HG03439 (cell line): ENCODE data around the gene KLK7.
"Not testable (repeated sequence)": the region's sequence is repeated elsewhere in the genome, so short reads cannot be mapped to it uniquely, and the experiment has no call there.

Source experiments
- ATAC-seq: cut with Tn5 transposase; IDR thresholded peaks from one replicate; pipeline ENCODE4 v1.9.1; 2021; ENCODE audit warnings: mild to moderate bottlenecking, moderate library complexity; ENCODE audit not compliant: unreplicated experiment

Gene KLK7

DNA sequence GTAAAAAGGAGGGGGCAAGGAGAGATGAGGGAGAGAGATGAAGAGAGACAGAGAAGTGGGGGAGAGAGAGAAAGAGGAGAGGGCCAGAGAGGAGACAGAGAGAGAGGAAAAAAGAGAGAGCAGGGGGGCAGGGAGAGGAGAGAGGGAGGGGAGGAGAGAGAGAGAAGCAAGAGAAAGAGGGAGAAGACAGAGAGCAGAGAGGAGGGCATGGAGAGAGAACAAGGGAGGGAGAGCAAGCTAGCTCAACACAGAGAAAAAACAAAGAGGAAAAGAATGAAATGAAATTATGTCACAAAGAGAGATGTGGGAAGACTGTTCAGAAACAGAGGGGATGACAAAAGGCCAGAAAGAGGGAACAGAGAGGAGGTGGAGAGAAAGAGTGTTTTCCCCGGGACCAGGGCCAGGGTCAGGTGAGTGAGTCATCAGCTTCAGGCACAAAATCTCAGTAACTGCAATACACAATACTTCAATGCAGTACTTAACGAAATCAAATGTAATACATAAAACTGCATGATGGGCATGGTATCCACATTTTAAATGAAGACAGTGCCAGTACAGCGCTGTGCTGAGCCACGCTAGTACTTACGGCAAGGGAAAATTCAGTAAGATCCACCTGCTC is 4.8 kb downstream of the KLK7 start:
- ATAC-seq: no peak

DNA sequence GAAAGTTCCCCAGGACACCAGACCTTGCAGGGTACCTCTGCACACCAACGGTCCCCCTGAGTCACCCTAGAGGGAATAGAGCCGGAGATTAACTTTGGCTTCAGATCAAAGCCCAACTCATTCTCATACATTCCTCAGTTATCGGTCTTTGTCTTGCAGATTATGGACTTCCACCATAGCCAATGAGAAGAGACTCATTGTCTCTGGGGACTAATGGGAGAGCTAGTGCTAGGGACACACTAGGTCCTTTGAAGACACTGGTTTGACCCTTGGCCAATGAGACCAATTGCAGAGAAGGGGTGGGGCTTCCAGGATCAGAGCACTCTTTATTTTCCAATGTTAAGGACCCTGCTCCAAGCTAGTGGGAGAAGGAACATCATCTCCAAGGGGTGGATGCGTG is 6.1 kb downstream of the KLK7 start:
- ATAC-seq: no peak

DNA sequence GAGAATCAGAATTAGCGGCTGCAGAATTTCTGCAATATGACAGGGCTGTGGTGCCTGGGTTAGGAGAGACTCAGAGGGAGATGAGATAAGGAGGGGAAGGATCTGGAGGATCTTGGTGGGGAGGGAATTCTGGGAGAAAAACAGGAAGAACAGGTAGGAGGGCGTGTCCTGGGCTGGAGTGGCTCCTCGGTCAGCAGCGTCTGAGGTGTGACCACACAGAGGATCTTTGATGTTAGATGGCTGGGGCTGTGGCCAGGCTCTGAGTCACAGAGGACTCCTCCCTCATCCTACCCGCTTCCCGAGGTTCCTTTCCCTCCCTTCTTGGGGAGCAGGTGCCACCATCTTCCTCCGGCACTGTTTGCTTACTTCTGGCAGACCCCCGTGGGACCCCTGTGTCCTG is 8.0 kb downstream of the KLK7 start:
- ATAC-seq: no peak

DNA sequence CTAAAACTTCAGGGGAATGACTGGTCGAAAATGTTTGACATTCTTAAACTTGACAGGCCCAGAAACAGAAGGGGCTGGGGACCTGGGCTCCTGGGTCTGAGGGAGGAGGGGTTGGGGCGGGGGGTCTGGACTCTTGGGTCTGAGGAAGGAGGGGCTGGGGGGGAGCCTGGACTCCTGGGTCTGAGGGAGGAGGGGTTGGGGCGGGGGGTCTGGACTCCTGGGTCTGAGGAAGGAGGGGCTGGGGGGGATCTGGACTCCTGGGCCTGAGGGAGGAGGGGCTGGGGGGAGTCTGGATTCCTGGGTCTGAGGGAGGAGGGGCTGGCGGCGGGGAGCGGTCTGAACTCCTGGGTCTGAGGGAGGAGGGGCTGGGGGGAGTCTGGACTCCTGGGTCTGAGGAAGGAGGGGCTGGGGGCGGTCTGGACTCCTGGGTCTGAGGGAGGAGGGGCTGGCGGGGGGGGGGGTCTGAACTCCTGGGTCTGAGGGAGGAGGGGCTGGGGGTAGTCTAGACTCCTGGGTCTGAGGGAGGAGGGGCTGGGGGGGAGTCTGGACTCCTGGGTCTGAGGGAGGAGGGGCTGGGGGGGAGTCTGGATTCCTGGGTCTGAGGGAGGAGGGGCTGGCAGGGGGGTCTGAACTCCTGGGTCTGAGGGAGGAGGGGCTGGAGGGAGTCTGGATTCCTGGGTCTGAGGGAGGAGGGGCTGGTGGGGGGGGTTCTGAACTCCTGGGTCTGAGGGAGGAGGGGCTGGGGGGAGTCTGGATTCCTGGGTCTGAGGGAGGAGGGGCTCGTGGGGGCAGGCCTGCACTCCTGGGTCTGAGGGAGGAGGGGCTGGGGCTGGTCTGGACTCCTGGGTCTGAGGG is 8.8 kb downstream of the KLK7 start:
- ATAC-seq: no peak

DNA sequence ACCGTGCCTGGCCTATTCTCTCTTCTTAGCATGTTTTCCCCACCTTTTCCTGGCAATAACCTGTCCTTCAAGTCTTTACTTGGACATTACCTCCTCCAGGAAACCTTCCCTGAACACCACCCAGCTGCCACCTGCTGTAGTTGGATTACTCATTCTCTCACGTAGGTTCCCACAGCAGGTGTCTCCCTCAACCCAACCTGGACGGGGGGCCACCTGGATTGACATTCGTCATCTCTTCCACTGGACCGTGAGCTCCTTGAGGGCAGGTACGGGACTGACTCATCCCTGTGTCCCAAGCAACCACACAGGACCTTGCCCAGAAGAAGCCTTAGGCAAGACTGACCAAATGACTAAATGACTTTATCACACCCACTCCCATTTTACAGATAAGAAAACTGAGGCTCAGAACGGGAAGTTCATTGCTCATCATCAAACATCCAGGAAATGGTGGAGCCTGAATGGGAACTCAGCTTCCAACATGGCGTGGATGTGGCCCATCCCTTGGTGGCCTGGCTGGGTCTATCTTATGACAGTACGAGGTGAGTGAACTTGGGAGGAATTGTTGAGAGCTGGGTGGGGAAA is 10.8 kb downstream of the KLK7 start:
- no peak for ATAC-seq

DNA sequence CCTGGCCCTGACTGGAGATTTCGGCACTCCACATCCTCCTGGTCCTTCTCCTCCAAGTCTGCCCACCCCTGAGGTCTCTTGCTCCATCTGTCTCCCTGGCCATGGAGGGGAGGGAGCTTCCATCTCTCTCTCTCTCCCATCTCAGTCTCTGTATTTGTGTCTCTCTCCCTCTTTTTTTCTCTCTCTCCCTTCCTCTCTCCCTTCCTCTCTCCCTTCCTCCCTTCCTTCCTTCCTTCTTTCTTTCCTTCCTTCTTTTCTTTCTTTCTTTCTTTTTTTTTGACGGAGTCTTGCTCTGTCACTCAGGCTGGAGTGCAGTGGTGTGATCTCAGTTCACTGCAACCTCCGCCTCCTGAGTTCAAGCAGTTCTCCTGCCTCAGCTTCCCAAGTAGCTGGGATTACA is 13.9 kb downstream of the KLK7 start:
- ATAC-seq: not testable (repeated sequence)

DNA sequence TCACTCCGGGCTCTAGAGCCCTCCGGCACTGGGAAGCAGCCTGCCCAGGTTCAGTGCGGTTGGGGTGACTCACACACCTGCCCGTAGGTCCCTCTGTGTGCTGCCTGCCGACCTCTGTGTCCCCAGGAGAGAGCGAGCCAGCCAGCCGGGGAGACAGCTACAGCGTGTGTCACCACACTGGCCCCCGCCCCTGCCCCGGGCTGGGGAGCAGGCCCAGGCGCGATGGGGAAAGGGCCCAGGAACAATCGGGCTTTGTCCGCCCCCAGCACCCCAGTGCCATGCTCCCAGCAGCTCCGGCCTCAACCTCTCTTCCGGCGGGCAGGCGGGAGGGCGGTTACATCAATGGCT is 14.3 kb downstream of the KLK7 start, which contains the start of gene KLK6:
TSS of gene KLK6 (minus strand) at position 179 of the 348 bp plus-strand sequence. CDS start 1,487 bp downstream, outside the sequence.
- no peak for ATAC-seq

DNA sequence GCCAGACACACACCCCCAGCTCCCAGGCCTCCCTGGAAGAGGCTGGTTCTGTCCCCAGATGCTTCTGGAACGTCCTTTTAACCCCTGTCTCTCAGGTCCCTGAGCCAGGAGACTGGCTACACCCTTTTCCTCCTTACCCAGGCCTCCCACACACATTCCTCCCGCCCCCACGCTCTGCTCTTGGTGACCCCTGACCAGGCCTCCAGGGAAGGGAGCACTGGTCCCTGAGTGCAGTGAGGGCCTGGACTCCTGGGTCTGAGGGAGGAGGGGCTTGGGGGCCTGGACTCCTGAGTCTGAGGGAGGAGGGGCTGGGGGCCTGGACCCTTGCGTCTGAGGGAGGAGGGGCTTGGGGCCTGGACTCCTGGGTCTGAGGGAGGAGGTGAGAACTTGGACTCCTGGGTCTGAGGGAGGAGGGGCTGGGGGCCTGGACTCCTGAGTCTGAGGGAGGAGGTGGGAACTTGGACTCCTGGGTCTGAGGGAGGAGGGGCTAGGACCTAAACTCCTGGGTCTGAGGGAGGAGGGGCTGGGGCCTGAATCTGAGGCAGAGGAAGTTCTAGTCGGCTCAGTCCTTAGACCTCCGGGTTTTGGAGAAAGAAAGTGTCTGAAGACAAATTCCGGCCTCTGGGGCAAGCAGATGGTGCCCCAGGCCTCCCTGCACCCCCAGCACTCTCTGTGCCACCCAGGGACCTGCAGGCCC is 14.9 kb downstream of the KLK7 start:
- no peak for ATAC-seq

DNA sequence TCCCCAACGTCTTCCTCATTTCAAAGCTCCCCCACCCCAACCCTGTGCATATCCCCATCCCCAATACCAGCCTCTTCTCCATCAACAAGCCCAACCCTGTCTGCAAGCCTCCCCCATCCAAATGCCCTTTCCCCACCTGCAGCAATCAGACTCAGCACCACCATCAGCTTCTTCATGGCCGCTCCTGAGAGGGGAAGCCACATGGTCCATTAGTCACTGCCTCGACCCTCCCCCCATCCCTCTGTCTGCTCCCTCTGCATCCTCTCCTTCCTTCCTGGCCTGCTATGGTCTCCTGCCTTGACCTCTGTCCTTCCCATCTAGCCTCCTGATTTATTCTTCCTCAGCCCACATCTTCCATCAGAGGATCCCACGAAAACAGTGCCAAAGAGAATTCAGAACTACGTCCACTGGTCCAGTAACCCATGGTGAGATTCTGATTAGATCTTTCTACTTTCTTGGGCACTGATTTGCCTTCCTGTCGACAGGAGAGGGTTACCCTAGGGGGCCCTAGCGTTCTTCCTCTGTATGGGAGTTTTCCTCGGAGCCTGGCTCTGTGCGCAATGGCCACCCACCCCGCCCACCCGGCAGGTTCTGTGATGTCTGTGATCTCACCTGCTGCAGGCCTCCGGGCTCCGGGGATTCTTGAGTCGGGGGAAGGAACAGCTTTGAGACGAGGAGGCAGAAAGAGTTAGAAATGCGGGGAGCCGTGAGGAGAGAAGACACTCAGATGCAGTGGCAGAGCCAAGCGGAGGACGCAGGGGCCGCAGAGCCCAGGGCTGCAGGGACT is 15.6 kb downstream of the KLK7 start:
- no peak for ATAC-seq

DNA sequence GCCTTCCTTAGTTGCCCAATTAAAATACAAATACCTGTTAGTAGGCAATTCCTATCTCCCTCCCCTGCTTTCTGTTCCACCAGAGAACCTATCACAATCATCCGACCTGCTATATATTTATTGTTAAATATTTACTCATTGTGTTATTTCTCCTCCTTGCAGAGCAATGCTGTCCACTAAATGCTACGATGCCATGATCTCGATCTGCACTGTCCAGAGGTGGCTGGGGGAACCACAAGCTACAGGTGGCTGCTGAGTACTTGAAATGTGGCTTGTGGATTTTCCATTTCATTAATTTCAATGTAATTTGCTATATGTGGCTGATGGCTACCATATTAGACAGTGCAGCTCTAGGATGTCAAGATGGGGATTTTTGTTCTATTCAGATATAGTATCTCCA is 19.5 kb downstream of the KLK7 start:
- no peak for ATAC-seq

DNA sequence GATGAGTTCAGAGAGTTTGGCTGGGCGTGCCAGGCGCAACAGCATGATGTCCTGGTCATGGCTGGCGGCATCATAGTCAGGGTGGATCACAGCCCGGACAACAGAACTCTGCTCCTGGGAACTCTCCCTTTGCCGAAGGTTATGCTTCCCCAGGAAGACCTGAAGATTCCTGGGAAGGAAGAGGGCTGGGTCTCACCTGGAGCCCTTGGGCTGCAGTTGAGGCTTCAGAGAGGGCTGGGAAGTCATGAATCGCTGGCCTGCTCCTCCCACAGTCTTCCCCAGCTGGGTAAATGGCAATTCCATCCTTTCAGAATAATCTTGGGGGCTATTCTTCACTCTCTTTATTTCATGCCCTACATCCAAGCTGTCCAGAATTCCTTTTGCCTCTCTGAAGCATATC is 20.3 kb downstream of the KLK7 start:
- no peak for ATAC-seq

DNA sequence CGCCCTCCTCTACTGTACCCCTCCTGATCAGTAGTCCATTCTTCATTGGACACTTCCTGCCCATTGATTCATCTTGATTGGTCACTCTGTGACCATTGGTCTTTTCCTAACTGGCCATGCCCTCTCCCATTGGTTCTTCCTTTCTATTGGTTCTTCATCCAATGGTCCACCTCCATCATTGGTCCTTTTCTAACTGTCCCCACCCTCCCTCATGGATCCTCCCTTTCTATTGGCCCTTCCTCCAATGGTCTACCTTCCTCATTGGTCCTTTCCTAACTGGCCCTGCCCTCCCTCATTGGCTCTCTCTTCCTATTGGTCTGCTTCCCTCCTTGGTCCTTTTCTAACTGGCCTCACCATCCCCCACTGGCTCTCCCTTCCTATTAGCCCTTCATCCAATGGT is 21.5 kb downstream of the KLK7 start:
- ATAC-seq: no peak

DNA sequence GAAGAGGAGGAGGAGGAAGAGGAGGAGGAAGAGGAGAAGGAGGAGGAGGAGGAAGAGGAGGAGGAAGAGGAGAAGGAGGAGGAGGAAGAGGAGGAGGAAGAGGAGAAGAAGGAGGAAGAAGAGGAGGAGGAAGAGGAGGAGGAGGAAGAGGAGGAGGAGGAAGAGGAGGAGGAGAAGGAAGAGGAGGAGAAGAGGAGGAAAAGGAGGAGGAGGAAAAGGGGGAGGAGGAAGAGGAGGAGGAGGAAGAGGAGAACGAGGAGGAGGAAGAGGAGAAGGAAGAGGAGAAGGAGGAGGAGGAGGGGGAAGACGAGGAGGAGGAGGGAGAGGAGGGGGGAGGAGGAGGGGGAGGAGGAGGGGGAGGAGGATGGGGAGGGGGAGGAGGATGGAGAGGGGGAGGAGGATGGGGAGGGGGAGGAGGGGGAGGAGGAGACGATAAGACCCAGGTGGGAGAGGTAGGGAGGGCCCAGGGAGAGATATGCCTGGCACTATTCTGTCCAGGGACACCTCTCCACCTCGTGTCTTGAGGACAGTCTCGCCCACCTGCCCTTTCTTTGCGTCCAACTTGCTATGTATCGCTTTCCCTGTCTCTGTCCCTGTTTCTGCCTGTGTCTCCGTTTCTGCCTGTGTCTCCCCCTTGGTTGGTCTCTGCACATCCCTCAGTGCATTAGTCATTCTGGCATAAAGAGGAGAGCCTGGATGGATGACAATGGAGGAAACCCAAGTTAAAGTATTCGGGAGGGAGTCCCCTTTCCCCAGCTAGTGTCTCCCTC is 23.8 kb downstream of the KLK7 start:
- ATAC-seq: no peak

DNA sequence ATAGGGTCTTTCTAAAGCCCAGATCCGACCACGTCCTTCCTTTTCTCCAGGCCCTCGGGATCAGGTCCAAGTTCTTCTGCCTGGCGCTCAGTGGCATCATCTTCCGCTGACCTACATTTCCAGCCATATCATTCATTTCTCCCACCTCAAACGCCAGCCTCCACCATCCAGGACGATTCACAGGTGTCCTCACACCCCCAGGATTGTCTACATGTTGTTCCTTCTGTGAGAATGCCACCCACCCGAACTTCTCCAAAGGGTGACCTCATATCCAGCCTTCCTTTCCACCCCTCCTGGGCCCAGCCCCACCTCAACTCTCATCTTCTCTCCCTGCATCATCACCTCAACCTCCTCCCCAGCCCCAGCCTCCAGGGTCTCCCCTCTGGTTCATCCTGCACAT is 26.1 kb downstream of the KLK7 start:
- no peak for ATAC-seq

DNA sequence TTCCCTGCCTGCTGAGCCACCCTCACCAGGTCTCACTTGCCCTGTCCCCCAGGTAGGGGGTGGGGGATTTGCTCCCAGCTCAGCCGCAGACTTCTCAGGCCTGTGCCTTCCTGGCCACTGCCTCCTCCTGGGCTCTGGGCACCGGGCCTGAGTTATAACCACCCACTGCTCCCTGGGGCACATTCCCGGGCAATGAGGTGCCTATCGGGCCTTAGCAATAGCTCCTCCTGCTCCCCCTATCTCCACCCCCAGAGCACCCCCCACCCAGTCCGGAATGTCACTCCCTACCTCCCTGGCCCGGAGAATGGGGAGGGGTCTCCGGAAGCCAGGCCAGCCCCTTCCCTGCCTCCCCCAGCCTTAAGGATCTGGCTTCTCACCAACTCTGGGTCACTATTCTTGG is 30.8 kb downstream of the KLK7 start, which contains the start of gene KLK5:
TSS of gene KLK5 (minus strand) at position 129 of the 400 bp plus-strand sequence. CDS start 381 bp downstream, outside the sequence.
- ATAC-seq: no peak

DNA sequence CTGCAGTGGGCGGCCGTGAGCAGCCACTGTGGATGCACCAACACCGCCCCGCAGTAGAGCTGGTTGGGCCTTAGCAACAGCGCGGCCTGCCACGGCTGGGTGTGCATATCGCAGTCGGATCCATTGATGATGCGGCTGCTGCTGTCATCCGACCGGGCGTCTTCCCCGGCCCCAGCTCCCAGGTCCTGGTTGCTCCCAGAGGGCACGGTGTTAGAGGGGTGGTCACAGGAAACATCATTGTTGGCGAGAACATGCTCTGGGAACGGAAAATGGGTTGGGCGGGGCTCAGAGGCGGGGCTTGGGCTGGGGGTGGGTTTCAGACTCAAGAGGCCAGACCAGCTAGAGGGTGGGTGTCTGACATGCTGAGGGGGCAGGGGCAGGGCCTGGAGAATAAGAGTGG is 33.9 kb downstream of the KLK7 start:
- no peak for ATAC-seq

DNA sequence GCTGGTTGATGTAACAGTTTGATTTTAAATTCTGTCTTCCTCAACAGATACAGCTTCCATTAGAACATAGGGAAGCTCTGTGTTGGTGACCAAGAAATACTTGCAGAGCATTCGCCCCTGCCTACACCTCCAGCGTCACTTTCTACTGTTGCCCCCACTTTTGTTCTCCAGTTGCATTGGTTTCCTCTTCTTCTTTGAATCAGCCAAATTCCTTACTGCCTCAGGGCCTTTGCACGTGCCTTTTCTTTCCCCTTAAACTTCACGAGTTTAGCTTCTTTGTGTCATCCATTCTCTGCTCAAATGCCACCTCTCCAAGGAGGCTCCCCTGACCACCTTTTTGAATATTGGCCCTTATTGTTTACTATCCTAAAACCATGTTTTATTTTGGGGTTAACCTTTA is 36.6 kb downstream of the KLK7 start:
- ATAC-seq: no peak

DNA sequence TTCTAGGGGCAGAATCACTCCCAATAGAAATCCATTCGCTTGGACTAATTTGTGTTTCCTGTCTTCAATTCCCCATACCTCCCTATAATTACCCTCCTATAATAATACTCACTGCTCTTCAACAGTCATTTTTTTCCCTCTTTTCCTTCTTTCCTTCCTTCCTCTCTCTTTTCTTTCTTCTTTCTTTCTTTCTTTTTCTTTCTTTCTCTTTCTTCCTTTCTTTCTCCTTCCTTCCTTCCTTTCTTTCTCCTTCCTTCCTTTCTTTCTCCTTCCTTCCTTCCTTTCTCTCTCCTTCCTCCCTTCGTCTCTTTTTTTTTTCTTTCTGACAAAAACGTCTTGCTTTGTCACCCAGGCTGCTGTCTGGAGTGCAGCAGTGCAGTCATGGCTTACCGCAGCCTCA is 38.9 kb downstream of the KLK7 start:
- no peak for ATAC-seq

DNA sequence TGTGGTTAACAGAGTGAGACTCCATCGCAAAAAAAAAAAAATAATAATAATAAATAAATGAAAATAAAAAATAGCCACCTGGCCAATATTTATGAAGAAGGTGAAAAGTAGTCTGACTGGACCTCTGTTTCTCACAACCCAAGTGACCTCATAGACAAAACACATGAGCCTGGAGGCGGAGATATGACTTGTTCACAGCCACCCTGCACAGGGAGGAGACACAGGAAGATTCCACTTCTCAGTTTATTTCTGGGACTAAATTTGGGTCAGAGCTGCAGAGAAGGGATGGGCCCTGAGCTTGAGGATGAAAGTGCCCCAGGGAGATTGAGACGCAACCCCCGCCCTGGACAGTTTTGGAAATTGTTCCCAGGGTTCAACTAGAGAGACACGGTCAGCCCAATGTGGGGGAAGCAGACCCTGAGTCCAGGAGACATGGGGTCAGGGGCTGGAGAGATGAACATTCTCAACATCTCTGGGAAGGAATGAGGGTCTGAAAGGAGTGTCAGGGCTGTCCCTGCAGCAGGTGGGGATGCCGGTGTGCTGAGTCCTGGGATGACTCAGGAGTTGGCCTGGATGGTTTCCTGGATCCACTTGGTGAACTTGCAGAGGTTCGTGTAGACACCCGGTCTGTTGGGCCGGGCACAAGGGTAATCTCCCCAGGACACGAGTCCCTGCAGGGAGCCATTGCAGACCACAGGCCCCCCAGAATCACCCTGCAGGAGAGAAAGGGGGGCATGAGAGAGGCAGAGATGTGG is 40.5 kb downstream of the KLK7 start:
- no peak for ATAC-seq
